SU-DHL-6 (cell line): ENCODE results near the gene SLC10A3.

Source experiments
- H2AFZ ChIP-seq: fragments of 200-600 bp; sonication (generic); 2 replicates; pipeline ENCODE4 v1.6.1; 2014; ENCODE audit warnings: low read depth, mild to moderate bottlenecking, moderate library complexity, mixed read lengths, antibody characterized with exemption, low read length; ENCODE audit not compliant: severe bottlenecking
- H3F3A ChIP-seq: fragments of 200-600 bp; shearing (Covaris generic); 2 replicates; pipeline ENCODE4 v1.6.0; 2016; ENCODE audit warnings: antibody characterized with exemption, mild to moderate bottlenecking; ENCODE audit not compliant: insufficient read depth
- H3K27ac ChIP-seq: fragments of 200-600 bp; sonication (generic); 2 replicates; pipeline ENCODE4 v1.5.1; 2016; ENCODE audit warnings: low read depth, mild to moderate bottlenecking, low read length, moderate library complexity, mixed read lengths
- H3K27me3 ChIP-seq: fragments of 200-600 bp; sonication (generic), shearing (Covaris generic); 2 replicates; pipeline ENCODE4 v1.6.0; 2014; ENCODE audit warnings: mild to moderate bottlenecking, low read length
- H3K36me3 ChIP-seq: fragments of 200-600 bp; sonication (generic); 2 replicates; pipeline ENCODE4 v1.6.1; 2014; ENCODE audit warnings: mild to moderate bottlenecking, low read length, mixed read lengths
- H3K4me2 ChIP-seq: fragments of 300-600, 200-600 bp; shearing (Covaris generic), sonication (generic); 2 replicates; pipeline ENCODE4 v1.6.0; 2014; ENCODE audit warnings: low read length, low read depth, mild to moderate bottlenecking; ENCODE audit not compliant: poor library complexity, severe bottlenecking
- H3K4me3 ChIP-seq: fragments of 200-600 bp; sonication (generic); 2 replicates; pipeline ENCODE4 v1.5.1; 2014; ENCODE audit warnings: antibody characterized with exemption, low read length, mild to moderate bottlenecking, mixed read lengths; ENCODE audit not compliant: insufficient read depth, poor library complexity, severe bottlenecking
- H3K79me2 ChIP-seq: fragments of 200-600 bp; sonication (generic); 2 replicates; pipeline ENCODE4 v1.6.1; 2014; ENCODE audit warnings: mild to moderate bottlenecking, low read length, moderate library complexity; ENCODE audit not compliant: insufficient read depth
- H3K9ac ChIP-seq: fragments of 200-600 bp; sonication (generic); 2 replicates; pipeline ENCODE4 v1.7.0; 2014; ENCODE audit warnings: mild to moderate bottlenecking, low read length
- H3K9me2 ChIP-seq: fragments of 200-600 bp; sonication (generic); replicated peaks from 2 replicates; pipeline ENCODE4 v1.6.1; 2014; ENCODE audit warnings: low read length; ENCODE audit not compliant: insufficient read depth
- H3K9me3 ChIP-seq: fragments of 200-600 bp; sonication (generic); 2 replicates; pipeline ENCODE4 v1.6.1; 2014; ENCODE audit warnings: low read length, mixed read lengths; ENCODE audit not compliant: insufficient read depth
- H4K20me1 ChIP-seq: fragments of 200-600 bp; sonication (generic); 2 replicates; pipeline ENCODE4 v1.6.1; 2014; ENCODE audit warnings: low read depth, mild to moderate bottlenecking, antibody characterized with exemption, low read length, moderate library complexity, mixed read lengths
- EZH2phosphoT487 ChIP-seq: fragments of 200-600 bp; sonication (generic), shearing (Covaris generic); conservative IDR thresholded peaks from 2 replicates; pipeline ENCODE4 v1.6.1; 2018; ENCODE audit warnings: mild to moderate bottlenecking, antibody characterized with exemption, low read length, moderate library complexity, mixed read lengths
- TF ChIP-seq, protein P1 (sequence below): fragments of 200-600 bp; sonication (generic); IDR thresholded peaks from one replicate; pipeline ENCODE4 v1.5.1; 2017; ENCODE audit warnings: antibody characterized with exemption, mild to moderate bottlenecking, low read length, moderate library complexity; ENCODE audit not compliant: insufficient read depth, poor library complexity, severe bottlenecking

Gene SLC10A3

GRCh38 chrX:154469880-154470279 is 20.5 kb downstream of the SLC10A3 start:
- Histone ChIP-seq H2AFZ (no peak overlapping the region), H3K4me2 (no peak overlapping the region), H3K9me3 (no peaks in the 10 kb centered on the region), H4K20me1 (no peaks in the 10 kb centered on the region), H3K27ac (no peak overlapping the region), H3K79me2 (no peaks in the 10 kb centered on the region), H3K9ac (no peak overlapping the region), H3K36me3 (no peaks in the 10 kb centered on the region), H3K4me3 (no peak overlapping the region), H3F3A (no peaks in the 10 kb centered on the region), H3K9me2 (no peaks in the 10 kb centered on the region), H3K27me3 (no peaks in the 10 kb centered on the region)
- TF ChIP-seq, protein P1, sequence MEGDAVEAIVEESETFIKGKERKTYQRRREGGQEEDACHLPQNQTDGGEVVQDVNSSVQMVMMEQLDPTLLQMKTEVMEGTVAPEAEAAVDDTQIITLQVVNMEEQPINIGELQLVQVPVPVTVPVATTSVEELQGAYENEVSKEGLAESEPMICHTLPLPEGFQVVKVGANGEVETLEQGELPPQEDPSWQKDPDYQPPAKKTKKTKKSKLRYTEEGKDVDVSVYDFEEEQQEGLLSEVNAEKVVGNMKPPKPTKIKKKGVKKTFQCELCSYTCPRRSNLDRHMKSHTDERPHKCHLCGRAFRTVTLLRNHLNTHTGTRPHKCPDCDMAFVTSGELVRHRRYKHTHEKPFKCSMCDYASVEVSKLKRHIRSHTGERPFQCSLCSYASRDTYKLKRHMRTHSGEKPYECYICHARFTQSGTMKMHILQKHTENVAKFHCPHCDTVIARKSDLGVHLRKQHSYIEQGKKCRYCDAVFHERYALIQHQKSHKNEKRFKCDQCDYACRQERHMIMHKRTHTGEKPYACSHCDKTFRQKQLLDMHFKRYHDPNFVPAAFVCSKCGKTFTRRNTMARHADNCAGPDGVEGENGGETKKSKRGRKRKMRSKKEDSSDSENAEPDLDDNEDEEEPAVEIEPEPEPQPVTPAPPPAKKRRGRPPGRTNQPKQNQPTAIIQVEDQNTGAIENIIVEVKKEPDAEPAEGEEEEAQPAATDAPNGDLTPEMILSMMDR = no peak
- no peak for TF ChIP-seq EZH2phosphoT487

DNA sequence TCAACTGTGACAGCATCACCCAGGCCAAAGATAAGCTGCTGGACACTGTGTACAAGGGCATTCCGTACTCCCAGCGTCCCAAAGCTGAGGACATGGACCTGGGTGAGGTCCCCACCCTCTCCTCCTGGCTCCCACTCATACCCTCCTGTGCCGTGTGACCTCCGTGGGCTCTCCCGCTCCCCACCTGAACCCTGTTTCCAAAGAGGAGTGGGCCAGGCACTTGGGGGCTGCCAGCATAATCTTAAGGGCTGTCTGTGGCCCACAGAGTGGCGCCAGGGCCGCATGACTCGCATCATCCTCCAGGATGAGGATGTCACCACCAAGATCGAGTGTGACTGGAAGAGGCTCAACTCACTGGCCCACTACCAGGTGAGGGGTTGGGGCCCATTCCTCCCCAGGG is 21.3 kb downstream of the SLC10A3 start:
- H3K9me2 ChIP-seq = no peaks in the 10 kb centered on the region
- TF ChIP-seq, protein P1 = no peak
- no peaks in the 10 kb centered on the region for H3K27me3 ChIP-seq
- no peaks in the 10 kb centered on the region for H4K20me1 ChIP-seq
- no peak overlapping the region for H3K9ac ChIP-seq
- no peaks in the 10 kb centered on the region for H3K79me2 ChIP-seq
- no peak overlapping the region for H3K4me2 ChIP-seq
- no peaks in the 10 kb centered on the region for H3K9me3 ChIP-seq
- no peaks in the 10 kb centered on the region for H3K36me3 ChIP-seq
- H3K4me3 ChIP-seq = no peak overlapping the region
- H3F3A ChIP-seq = no peaks in the 10 kb centered on the region
- no peak overlapping the region for H3K27ac ChIP-seq
- H2AFZ ChIP-seq = no peak overlapping the region

- TF ChIP-seq EZH2phosphoT487 = no peak
- TF ChIP-seq, protein P1 = no peak
- no peak overlapping the region for H3K4me3 ChIP-seq
- no peak overlapping the region for H3K27ac ChIP-seq
- no peaks in the 10 kb centered on the region for H3K9me2 ChIP-seq
- no peaks in the 10 kb centered on the region for H3F3A ChIP-seq
- H3K36me3 ChIP-seq = no peaks in the 10 kb centered on the region
- no peaks in the 10 kb centered on the region for H3K27me3 ChIP-seq
- no peaks in the 10 kb centered on the region for H3K9me3 ChIP-seq
- no peak overlapping the region for H3K4me2 ChIP-seq
- no peak overlapping the region for H2AFZ ChIP-seq
- H3K9ac ChIP-seq = no peak overlapping the region
- no peaks in the 10 kb centered on the region for H4K20me1 ChIP-seq
- no peaks in the 10 kb centered on the region for H3K79me2 ChIP-seq
Measured at GRCh38 chrX:154468217-154468616, 22.2 kb downstream of the SLC10A3 start.

GRCh38 chrX:154467556-154467955 is 22.9 kb downstream of the SLC10A3 start:
- no peak overlapping the region for H2AFZ ChIP-seq
- H3K79me2 ChIP-seq = no peaks in the 10 kb centered on the region
- H3K4me2 ChIP-seq = no peak overlapping the region
- no peaks in the 10 kb centered on the region for H4K20me1 ChIP-seq
- H3K36me3 ChIP-seq = no peaks in the 10 kb centered on the region
- no peaks in the 10 kb centered on the region for H3K27me3 ChIP-seq
- H3K27ac ChIP-seq = no peak overlapping the region
- no peaks in the 10 kb centered on the region for H3F3A ChIP-seq
- no peaks in the 10 kb centered on the region for H3K9me3 ChIP-seq
- H3K4me3 ChIP-seq = no peak overlapping the region
- no peak overlapping the region for H3K9ac ChIP-seq
- TF ChIP-seq, protein P1 = no peak
- TF ChIP-seq EZH2phosphoT487 = no peak
- H3K9me2 ChIP-seq = no peaks in the 10 kb centered on the region
